TTC549 (cell line): ENCODE data around the gene PASK.
"Not testable (repeated sequence)": the region's sequence is repeated elsewhere in the genome, so short reads cannot be mapped to it uniquely, and the experiment has no call there.

Experiments used
- FAIRE-seq: peaks from 2 replicates; lab custom pipeline; 2012; peaks lifted over from hg19 to GRCh38; lab: Jason Lieb, UNC

Gene PASK

GRCh38 chr2:241123816-241124536, 25.3 kb downstream of the PASK start:
- no peak for FAIRE-seq

GRCh38 chr2:241122376-241123002, 26.8 kb downstream of the PASK start:
- no peak for FAIRE-seq

GRCh38 chr2:241121008-241121407, 28.3 kb downstream of the PASK start:
- FAIRE-seq: no peak

- no peak for FAIRE-seq
These were observed 28.8 kb downstream of the PASK start for GRCh38 chr2:241120440-241120839.

- no peak for FAIRE-seq
These were observed 30.4 kb downstream of the PASK start for GRCh38 chr2:241118737-241119505.

- FAIRE-seq: no peak
These were observed 32.4 kb downstream of the PASK start for GRCh38 chr2:241116606-241117560.

- no peak for FAIRE-seq
These were observed 33.9 kb downstream of the PASK start for GRCh38 chr2:241115361-241115760.

- FAIRE-seq: no peak
These were observed 34.4 kb downstream of the PASK start for GRCh38 chr2:241114836-241115235.

GRCh38 chr2:241112592-241112991, 36.7 kb downstream of the PASK start:
- FAIRE-seq: no peak

- FAIRE-seq: no peak
These were observed 37.2 kb downstream of the PASK start for GRCh38 chr2:241112046-241112445.

GRCh38 chr2:241111440-241111805, 37.8 kb downstream of the PASK start:
- FAIRE-seq: no peak

- FAIRE-seq: no peak
These were observed 38.4 kb downstream of the PASK start for GRCh38 chr2:241110607-241111439.

- no peak for FAIRE-seq
These were observed 39.1 kb downstream of the PASK start for GRCh38 chr2:241110089-241110606.

GRCh38 chr2:241109210-241110088, 39.8 kb downstream of the PASK start:
- FAIRE-seq: no peak

GRCh38 chr2:241108271-241109209, 40.7 kb downstream of the PASK start:
- no peak for FAIRE-seq

- no peak for FAIRE-seq
These were observed 42.1 kb downstream of the PASK start for GRCh38 chr2:241107031-241107783.

GRCh38 chr2:241105641-241106040, 43.6 kb downstream of the PASK start:
- FAIRE-seq: no peak

GRCh38 chr2:241104611-241105010, 44.7 kb downstream of the PASK start:
- not testable (repeated sequence) for FAIRE-seq
